Fibroblast of lung (primary cell): ENCODE measurements around the gene MBOAT1. TPM values are rescaled to one million over a fixed set of nuclear protein-coding genes. Genes with fewer than 3 reads are reported as not detected.

ENCODE experiments used
- DNase-seq, 2 donors: peaks; one replicate each; pipeline versions ENCODE4 v3.0.0 to v3.0.0-alpha.2; 2010; ENCODE audit warnings: low read depth in 2 of 2
- H2AFZ ChIP-seq: 2 replicates; pipeline ENCODE4 v1.5.1; 2012; ENCODE audit warnings: low read length, control low read depth, inconsistent platforms
- H3K27ac ChIP-seq: 2 replicates; pipeline ENCODE4 v1.5.1; 2011; ENCODE audit warnings: low read length, control low read depth; ENCODE audit not compliant: insufficient read depth
- H3K27me3 ChIP-seq: 2 replicates; pipeline ENCODE4 v1.5.1; 2011; ENCODE audit warnings: mild to moderate bottlenecking, low read length; ENCODE audit not compliant: control insufficient read depth, insufficient read depth
- H3K36me3 ChIP-seq: 2 replicates; pipeline ENCODE4 v1.5.1; 2011; ENCODE audit warnings: low read length; ENCODE audit not compliant: control insufficient read depth, insufficient read depth
- H3K4me1 ChIP-seq: 2 replicates; pipeline ENCODE4 v1.5.1; 2011; ENCODE audit warnings: low read length; ENCODE audit not compliant: control insufficient read depth, insufficient read depth; ENCODE audit errors: extremely low read depth
- H3K4me2 ChIP-seq: 2 replicates; pipeline ENCODE4 v1.5.1; 2011; ENCODE audit warnings: low read length, control low read depth; ENCODE audit not compliant: insufficient read depth; ENCODE audit errors: extremely low read depth
- H3K4me3 ChIP-seq, 4 experiments: fragments of 200-600 bp in 1 of 4; sonication (generic) in 1 of 4; replicated peaks in 1 of 4; 2 replicates each; pipeline ENCODE4 v1.5.1; 2011 to 2016; ENCODE audit warnings: low read length in 4 of 4, low read depth in 3 of 4, mild to moderate bottlenecking in 3 of 4, control low read depth in 2 of 4, inconsistent platforms in 1 of 4, mixed read lengths in 1 of 4; ENCODE audit not compliant: insufficient read depth in 1 of 4; ENCODE audit errors: control extremely low read depth in 1 of 4
- H3K79me2 ChIP-seq: 2 replicates; pipeline ENCODE4 v1.5.1; 2012; ENCODE audit warnings: mild to moderate bottlenecking, low read length, inconsistent platforms; ENCODE audit not compliant: control insufficient read depth, insufficient read depth
- H3K9ac ChIP-seq: 2 replicates; pipeline ENCODE4 v1.5.1; 2011; ENCODE audit warnings: mild to moderate bottlenecking, low read length, control low read depth; ENCODE audit not compliant: insufficient read depth
- H3K9me3 ChIP-seq: 2 replicates; pipeline ENCODE4 v1.5.1; 2012; ENCODE audit warnings: low read depth, low read length; ENCODE audit not compliant: control insufficient read depth, insufficient read depth
- H4K20me1 ChIP-seq: 2 replicates; pipeline ENCODE4 v1.5.1; 2011; ENCODE audit warnings: low read length; ENCODE audit not compliant: control insufficient read depth, insufficient read depth; ENCODE audit errors: extremely low read depth
- EZH2 ChIP-seq: IDR thresholded peaks from 2 replicates; pipeline ENCODE4 v1.5.1; 2012; ENCODE audit warnings: low read length, control low read depth, mild to moderate bottlenecking; ENCODE audit errors: missing control alignments
- polyA plus RNA-seq, 2 donors: library from polyadenylated mRNA; depleted of rRNA in 1 of 2; stranded (reverse) in 1 of 2; unstranded in 1 of 2; fragments of >200 nt; gene quantifications; 2 replicates each; pipeline ENCODE4 v1.2.1, GENCODE V29; 2011 to 2012; ENCODE audit warnings: missing spikeins in 1 of 2
- total RNA-seq: library from RNA; depleted of rRNA; stranded (reverse); fragments of >200 nt; gene quantifications from 2 replicates; pipeline ENCODE4 v1.2.1, GENCODE V29; 2014
- TF ChIP-seq, protein P1 (sequence below), 2 donors: IDR thresholded peaks in 1 of 2; conservative IDR thresholded peaks in 1 of 2; 1 replicate in 1 of 2; 2 replicates in 1 of 2; pipeline ENCODE4 v1.5.1; 2011 to 2012; ENCODE audit warnings: low read length in 2 of 2, control low read depth in 1 of 2, inconsistent platforms in 1 of 2, low read depth in 1 of 2, mild to moderate bottlenecking in 1 of 2

The MBOAT1 gene
- total and polyA plus RNA-seq, 2 donors (not counting 1 experiment from before 2014, with no cell fraction given), result 3.1 to 6.6 TPM

- no peak for DNase-seq
- TF ChIP-seq, protein P1, sequence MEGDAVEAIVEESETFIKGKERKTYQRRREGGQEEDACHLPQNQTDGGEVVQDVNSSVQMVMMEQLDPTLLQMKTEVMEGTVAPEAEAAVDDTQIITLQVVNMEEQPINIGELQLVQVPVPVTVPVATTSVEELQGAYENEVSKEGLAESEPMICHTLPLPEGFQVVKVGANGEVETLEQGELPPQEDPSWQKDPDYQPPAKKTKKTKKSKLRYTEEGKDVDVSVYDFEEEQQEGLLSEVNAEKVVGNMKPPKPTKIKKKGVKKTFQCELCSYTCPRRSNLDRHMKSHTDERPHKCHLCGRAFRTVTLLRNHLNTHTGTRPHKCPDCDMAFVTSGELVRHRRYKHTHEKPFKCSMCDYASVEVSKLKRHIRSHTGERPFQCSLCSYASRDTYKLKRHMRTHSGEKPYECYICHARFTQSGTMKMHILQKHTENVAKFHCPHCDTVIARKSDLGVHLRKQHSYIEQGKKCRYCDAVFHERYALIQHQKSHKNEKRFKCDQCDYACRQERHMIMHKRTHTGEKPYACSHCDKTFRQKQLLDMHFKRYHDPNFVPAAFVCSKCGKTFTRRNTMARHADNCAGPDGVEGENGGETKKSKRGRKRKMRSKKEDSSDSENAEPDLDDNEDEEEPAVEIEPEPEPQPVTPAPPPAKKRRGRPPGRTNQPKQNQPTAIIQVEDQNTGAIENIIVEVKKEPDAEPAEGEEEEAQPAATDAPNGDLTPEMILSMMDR (conservative IDR thresholded peaks at IDR 0.05 in 1 of 2, IDR thresholded peaks at IDR 0.05 in 1 of 2; ENCODE audit: low read depth in 1 of 2, low read length in 2 of 2), result no peak
- TF ChIP-seq EZH2, result no peak
- H2AFZ ChIP-seq, result no peak overlapping the region
- H3K4me3 ChIP-seq, result no peak overlapping the region
- no peaks in the 10 kb centered on the region for H3K9me3 ChIP-seq
- H3K9ac ChIP-seq, result no peak overlapping the region
- H3K27ac ChIP-seq, result no peak overlapping the region
- H3K36me3 ChIP-seq, result no peaks in the 10 kb centered on the region
- H3K79me2 ChIP-seq, result no peaks in the 10 kb centered on the region
- no peaks in the 10 kb centered on the region for H4K20me1 ChIP-seq
- H3K4me2 ChIP-seq, result no peak overlapping the region
- H3K27me3 ChIP-seq, result no peaks in the 10 kb centered on the region
- H3K4me1 ChIP-seq, result no peaks in the 10 kb centered on the region
These were observed 95.5 kb downstream of the MBOAT1 start for GRCh38 chr6:20116792-20117191.

GRCh38 chr6:20115246-20115980, 96.9 kb downstream of the MBOAT1 start:
- Histone ChIP-seq H3K27me3 (no peaks in the 10 kb centered on the region), H3K9me3 (no peaks in the 10 kb centered on the region), H3K79me2 (no peaks in the 10 kb centered on the region), H4K20me1 (no peaks in the 10 kb centered on the region), H3K4me2 (no peak overlapping the region), H3K9ac (no peak overlapping the region), H3K36me3 (no peaks in the 10 kb centered on the region), H3K27ac (no peak overlapping the region), H2AFZ (no peak overlapping the region), H3K4me3 (no peak overlapping the region), H3K4me1 (no peaks in the 10 kb centered on the region)
- TF ChIP-seq EZH2, result no peak
- TF ChIP-seq, protein P1 (conservative IDR thresholded peaks at IDR 0.05 in 1 of 2, IDR thresholded peaks at IDR 0.05 in 1 of 2; ENCODE audit: low read depth in 1 of 2, low read length in 2 of 2), result no peak
- DNase-seq, result no peak

- Histone ChIP-seq H3K9me3 (no peaks in the 10 kb centered on the region), H3K27me3 (no peaks in the 10 kb centered on the region), H3K27ac (no peak overlapping the region), H4K20me1 (no peaks in the 10 kb centered on the region), H3K4me1 (no peaks in the 10 kb centered on the region), H3K79me2 (no peaks in the 10 kb centered on the region), H3K4me2 (no peak overlapping the region), H2AFZ (no peak overlapping the region), H3K36me3 (no peaks in the 10 kb centered on the region), H3K9ac (no peak overlapping the region), H3K4me3 (no peak overlapping the region)
- DNase-seq, result no peak
- no peak for TF ChIP-seq EZH2
- TF ChIP-seq, protein P1 (conservative IDR thresholded peaks at IDR 0.05 in 1 of 2, IDR thresholded peaks at IDR 0.05 in 1 of 2; ENCODE audit: low read depth in 1 of 2, low read length in 2 of 2), result no peak
These were observed 98.5 kb downstream of the MBOAT1 start for GRCh38 chr6:20113649-20114224.
